Activated T-cell treated with anti-CD3 and anti-CD28 coated beads for 48 hours (primary cell): Measurements from ENCODE around the gene FJX1.

Source experiments
- DNase-seq: peaks from one replicate; pipeline ENCODE4 v3.0.0-alpha.2; 2020; ENCODE audit warnings: low read depth

FJX1 gene, protein sequence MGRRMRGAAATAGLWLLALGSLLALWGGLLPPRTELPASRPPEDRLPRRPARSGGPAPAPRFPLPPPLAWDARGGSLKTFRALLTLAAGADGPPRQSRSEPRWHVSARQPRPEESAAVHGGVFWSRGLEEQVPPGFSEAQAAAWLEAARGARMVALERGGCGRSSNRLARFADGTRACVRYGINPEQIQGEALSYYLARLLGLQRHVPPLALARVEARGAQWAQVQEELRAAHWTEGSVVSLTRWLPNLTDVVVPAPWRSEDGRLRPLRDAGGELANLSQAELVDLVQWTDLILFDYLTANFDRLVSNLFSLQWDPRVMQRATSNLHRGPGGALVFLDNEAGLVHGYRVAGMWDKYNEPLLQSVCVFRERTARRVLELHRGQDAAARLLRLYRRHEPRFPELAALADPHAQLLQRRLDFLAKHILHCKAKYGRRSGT

DNA sequence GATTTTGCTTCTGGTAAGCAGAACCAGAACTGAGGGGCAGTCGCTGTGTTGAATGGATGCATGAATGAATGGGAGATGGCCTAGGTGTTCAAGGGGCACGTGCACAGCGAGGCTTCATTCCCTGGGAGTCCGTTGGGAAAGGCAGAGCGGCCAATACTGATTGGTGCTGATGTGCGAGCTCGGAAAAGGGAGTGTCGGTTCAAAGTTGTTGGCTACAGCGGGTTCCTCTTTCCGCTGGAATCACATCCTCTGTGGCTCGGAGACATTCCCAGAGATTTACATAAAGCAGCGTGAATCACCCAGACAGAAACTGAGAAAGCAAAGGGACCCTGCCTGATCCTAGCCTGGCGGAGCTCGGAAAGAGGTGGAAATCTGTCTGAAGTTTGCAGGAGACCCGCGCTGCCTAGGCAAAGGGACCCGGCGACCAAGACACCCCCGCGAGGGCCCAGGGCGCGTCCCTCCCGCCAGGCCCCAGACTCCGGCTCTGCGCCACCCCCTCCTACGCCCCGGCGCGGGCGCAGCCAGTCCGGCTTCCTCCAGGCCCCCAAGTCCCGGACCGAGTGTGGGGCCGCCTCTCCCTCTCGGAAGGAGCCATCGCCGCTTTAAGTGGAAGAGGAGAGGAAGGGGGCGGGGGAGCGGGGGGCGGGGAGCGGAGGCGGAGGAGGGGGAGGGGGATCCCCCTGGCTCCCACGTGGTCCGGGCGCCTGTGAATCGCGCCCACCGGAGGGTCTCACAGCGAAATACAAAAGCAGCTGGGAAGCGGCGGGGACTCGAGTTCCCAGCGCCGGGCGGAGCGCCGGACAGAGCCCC is at the start of gene FJX1:
FJX1 (plus strand) TSS at position 774 of the 810 bp plus-strand sequence. CDS start 177 bp downstream, outside the sequence.
- no peak for DNase-seq

DNA sequence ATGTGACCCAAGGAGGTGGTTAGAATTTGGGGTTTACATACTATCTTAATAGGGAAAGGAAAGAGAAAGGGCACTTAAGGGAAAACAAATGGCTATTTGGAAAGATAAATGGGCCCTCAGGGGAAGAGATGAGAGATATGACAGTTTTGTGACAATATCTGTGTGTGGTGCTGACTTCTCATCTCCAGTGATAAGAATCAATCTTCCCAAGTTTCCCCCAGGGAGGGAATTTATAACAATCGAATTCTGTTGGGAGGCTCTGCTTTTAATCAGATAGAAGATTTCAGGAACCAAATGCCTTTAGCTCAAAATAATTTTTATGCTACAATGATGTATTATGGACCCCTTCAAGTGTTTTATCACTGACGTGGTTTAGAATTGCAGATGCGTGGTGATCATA is 46.6 kb upstream of the FJX1 start:
- DNase-seq, result no peak

DNA sequence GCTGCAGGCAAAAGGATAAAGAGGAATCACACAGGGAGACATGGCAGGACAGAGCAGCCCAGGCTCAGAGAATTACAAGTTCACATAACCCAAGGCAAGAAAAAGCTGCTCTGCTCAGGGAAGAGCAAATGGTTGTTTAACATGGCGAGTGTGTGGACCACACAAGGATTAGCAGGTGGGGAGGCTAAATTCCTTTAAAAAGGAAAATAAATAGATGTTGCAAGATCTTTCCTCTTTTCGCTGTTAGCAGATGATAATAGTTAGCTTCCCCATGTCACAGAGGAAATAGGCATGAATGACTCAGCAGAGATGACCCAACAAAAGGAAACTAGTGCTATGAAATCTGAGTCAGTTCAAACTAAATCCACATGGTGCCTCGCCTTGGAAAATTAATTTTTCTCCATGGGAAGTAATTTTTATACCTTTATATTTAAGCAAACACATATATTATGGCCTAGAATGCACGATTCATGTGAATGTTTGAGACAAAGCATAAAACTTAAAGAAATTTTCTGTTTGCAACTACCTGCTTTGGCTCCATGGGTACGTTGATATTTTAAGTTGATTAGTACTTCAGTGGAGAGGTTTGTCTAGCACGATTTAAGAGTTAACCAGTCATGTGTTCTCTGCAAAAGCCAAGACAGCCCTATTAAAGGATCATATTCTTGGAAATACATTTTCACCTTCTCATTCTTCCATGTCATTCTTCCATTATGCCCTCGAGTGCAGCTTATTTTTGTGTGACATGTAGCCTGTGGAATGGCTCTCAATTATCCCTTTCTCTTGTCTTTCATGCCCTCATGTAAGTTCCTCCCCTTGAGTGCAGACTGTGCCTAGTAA is 38.5 kb upstream of the FJX1 start:
- no peak for DNase-seq

DNA sequence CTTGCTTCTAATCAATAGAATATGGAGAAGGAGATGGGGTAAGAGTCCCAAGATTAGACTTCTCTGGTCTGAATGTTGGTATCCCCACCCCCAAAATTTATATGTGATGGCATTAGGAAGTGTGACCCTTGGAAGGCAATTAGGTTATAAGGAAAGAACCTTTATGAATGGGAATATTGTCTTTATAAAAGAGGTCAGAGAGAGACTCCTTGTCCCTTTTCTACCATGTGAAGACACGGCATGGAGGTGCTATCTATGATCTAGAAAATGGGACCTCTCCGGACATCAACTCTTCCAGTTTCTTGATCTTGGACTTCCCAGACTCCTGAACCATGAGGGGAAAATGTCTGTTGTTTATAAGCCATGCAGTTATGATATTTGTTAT is 37.9 kb upstream of the FJX1 start:
- DNase-seq, result no peak

DNA sequence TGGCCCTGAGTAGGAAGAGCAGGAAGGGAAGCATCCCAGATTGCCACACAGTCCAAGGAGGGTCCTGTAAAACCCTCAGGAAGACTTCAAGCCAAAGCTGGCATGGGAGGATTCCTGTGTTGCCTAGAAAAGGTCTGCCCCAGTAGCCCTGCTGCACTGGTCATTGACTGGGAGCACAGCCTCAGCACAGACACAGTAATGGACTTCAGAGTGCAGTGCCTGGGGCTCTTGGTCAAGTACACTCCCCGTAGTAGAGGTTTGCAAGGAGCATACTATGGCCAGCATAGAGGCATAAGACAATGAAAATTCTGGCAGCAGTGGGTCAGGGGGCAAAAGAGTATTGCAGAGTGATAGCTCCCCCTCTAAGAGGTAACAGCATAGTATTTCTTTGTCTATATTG is 36.2 kb upstream of the FJX1 start:
- no peak for DNase-seq

DNA sequence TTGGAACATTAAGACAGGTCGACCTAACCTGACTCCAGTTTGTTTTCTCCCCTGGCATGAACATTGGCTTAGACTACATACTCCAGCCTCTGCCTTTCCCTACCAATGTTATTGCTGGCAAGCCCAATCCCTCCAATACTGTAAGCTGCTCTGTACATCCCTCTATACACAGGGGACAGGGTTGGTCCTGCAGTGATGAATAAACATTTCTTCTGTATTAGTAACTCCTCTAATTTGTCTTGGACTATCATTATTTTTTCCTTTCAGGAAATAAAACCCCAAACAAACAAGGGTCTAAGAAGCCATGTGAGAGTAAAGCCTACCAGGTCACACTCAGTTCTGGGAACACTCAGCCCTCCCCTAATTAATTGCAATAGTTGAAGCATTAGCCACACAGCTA is 35.1 kb upstream of the FJX1 start:
- no peak for DNase-seq

DNA sequence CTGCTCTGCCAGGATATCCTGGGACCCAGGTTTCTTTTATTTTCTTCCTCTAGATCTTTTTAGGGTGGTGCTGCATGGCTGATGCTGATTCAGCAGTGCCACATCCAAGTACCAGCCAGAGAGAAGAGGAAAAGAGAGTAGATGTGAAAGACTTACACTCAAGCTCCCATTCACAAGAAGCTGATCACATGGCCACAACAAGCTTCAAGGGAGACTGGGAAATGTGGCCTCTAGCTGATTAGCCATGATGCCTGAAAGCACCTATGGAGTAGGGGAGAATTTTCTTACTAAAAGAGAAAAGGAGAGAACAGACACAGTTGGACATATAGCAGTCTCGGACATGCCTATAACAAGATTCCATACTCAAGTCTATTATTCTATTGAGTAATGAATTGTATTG is 34.4 kb upstream of the FJX1 start:
- DNase-seq, result no peak

DNA sequence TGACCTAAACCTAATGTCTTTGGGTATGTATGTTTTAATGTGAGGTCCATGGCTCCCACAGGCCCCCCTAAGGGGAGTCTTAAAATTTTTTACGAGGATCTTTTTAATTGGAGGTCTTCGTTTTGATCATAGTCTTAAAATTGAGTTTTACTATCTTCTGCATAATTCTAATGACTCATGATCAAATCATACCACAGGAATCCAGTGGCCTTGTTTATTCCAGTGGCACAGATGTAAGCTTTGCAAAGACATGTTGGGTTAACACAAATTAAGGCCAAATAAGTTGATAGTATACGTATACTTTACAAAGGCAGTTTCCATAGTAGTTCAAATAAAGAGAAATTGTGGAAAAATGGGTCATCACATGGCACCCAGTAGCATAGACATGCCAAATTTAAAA is 33.9 kb upstream of the FJX1 start:
- DNase-seq, result no peak

DNA sequence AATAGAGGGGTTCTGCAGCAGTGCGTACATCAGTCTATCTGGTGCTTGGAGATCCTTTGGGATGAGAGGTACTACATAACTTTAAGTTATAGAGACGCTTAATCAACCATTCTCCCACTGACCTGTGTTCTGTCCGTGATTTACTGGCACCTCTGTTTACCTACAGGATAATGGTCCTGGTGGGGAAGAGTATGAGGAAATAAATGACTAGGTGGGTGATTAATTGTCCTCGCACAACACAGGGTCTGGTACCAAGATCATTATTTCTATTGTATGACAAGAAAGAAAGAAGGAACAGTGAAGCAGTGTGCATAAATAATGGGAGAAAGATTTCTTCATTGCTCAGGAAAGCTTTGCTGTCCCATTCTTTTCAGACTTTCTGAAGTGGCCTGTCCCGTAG is 32.8 kb upstream of the FJX1 start:
- no peak for DNase-seq

DNA sequence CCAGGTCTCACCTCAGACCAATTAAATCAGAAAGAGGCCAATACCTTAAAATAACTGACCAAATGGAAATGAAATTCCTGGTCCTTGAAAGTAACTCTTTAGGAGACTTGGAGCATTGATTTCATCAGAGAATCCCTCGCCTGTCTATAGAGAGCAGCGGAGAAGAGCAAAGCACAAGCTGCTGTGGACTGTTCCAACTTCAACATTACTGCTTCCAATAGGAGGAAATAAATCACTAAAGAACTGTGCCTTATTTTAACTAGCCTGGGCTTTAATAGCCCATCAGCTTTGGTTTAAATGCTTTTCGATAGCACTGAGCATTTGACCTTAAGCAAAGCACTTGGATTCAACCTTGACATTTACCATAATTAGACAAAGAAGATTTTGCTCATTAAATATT is 32.0 kb upstream of the FJX1 start:
- DNase-seq, result no peak

DNA sequence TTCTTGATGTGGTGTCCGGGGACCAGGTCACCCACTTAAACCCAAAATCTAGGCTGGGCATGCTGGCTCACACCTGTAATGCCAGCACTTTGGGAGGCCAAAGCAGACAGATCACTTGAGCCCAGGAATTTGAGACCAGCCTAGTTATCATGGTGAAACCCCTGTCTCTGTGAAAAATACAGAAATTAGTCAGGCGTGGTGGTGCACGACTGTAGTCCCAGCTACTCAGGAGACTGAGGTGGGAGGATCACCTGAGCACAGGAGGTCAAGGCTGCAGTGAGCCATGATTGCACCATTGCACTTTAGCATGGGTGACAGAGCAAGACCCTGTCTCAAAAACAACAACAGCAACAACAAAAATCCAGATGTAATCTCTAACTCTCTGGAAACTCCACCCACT is 30.3 kb upstream of the FJX1 start:
- no peak for DNase-seq

DNA sequence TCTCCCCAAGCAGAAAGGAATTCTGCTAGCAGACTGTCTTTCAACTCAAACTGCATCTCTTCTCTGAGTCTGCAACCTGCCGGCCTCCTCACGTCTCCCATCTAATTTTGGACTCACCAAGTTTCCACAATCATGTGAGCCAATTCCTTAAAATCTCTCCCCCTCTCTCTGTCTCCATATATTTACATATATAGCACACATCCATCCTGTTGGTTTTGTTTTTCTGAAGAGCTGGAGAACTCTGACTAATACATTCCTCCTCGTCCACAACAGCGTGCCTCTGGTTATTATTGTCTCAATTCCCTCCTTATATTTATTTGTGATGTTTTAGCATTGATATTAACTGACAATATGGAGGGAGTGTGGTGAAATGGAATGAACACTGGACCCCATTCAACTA is 29.6 kb upstream of the FJX1 start:
- DNase-seq, result no peak

DNA sequence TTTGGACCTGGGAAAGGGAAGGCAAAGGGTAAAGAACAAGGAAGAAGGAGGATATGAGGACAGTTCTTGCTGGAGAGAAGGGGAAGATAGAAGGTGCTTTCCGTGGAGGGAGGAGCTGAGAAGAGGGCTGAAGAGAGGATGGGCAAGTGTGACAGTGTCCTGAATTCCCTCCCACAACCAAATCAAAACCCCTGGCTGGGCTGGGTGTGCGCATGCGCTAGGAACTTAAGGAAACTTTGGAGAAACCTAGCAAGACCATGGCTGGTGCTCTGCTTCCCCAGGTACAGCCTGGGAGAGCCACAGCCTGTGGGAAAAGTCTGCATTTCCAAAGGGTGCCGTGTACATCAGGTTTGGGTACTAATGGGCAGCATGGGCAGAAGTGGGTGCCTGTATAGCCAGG is 29.0 kb upstream of the FJX1 start:
- DNase-seq, result no peak

DNA sequence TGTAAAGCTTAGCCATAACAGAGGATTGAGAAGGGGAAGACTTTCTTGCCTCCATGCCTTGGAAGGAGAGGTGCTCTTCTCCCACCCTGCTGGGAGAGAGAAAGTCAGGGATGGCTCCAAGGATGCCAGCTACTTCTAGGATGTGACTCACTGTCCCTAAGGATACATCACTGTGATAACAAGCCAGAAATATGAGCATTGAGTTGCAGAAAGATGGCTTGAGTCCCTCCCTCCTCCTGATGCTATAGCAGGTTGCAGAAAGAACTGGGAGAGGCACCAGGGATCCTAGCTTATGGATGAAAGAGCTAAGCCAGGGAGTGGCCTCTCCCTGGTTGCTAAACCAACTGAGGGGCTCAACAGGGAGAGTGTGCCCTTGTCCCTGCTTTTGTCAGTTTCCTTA is 27.8 kb upstream of the FJX1 start:
- no peak for DNase-seq

DNA sequence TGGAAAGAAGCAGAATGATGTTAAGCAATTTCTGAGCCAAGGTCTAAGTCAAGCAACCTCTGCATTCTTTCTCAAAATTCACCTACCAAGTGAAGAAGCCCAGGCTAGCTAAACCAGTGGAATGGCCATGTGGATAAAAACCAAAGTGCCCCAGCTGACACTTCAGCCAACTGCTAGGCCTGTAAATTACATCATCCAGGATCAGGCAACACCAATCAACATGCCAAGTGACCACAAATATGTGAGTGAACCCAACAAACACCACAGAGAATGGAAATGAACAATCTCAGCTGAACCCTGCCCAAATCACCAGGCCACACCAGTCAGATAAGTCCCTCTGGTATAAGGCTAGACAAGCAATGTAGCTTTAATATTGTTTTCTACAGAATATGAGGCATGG is 25.1 kb upstream of the FJX1 start:
- no peak for DNase-seq

DNA sequence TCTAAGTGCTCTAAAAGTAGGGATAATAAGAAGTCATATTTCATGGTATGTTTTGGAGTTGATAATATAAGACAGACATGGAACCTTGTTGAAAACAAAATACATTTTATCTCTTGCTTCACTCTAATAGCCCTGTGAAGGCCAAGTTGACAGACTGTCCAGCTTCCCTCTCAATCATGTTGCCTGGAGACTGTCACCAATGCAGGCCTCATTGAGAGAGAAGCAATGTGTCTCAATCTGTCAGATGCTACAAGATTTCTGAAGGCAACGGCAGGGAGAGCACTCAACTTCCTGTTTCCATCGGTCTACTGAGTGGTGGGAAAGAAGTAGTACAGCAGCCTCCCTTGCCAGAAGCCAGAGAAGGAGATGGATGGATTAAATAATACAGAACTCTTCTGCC is 23.6 kb upstream of the FJX1 start:
- DNase-seq, result no peak

DNA sequence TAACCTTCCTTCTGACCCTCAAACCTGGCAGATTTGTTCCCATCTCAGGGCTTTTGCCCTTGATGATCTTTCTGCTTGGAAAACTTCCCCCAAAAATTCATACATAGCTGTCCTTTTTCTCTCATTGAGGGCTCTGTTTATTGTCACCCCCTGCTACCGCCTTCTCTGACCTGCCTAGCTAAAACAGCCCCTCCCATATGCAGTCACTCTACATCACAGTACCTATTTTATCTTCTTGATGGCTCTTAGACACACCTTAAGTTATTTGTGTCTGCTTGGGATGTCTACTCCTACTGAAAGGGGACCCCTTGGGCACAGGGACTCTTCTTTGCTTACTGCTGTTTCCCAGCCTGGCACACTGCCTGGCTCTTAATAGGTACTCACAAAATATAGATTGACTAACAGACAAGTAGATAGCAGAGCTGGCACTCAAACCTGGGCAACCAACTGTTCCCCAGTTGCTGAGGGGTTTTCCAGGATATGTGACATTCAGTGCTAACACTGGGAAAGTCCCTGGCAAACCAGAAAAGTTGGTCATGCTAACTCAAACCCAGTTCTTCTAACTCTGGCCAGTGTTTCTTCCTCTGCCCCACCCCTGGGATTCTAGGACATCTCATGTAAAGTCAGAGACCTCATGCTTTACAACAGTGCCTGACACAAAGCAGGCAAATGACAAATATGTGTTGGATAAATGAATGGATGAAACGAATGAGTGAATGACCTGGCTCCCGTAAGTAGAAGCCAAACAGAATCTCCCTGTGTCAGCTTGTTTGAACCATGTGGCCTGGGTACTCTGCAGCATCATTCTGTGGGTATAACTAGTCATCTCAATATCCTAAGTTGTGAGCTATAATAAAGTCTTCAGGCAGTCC is 19.8 kb upstream of the FJX1 start:
- DNase-seq, result no peak

DNA sequence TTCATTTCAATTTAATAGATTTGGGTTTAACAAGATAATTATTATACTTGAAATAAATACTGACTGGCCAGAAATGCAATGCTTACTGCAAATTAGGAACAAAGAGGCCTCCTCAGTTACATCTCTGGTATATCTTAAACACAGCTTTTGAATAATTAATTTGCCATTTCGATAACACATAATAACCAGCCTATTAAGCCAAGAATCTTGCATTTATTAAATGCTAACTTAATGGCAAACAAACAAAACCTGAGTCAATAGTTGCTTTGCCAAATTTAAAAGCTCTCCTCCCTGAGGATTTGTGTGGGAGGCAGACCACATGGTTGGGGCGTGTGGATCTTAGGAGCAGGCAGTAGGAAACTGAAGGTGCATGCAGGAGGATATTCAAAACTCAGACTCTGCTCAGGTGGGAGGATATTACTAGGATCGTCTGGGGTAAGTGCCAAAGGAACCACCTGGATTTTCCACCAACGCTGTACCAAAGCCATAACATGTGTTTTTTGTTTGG is 17.9 kb upstream of the FJX1 start:
- DNase-seq, result no peak

DNA sequence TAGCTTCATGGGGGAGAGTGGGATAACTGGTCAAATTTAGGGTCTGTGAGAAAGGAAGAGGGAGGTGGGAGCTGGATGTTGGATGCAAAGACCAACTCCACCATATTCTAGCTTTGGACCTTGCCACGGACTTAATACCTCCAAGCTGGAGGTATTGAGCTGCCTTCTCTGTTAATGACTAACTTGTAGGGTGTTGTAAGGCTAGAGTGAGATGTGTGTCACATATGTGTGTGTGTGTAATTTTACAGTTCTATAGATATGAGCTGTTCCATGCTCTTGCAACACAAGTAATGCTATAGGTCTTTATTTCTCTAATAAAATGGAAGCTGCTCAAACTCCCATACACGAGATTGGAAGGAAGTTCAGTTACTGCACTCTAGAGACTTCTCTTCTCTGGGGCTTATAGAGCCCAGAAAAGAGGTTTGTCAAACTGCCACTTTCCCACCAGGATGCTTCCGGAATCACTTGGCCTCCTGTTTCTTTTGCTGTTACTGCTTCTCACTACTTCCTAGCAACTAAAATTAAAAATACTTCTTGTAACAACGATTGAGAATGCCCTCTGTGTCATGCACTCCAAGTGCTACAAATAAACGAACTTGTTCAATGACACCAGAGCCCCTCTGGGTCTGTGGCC is 16.0 kb upstream of the FJX1 start:
- no peak for DNase-seq

DNA sequence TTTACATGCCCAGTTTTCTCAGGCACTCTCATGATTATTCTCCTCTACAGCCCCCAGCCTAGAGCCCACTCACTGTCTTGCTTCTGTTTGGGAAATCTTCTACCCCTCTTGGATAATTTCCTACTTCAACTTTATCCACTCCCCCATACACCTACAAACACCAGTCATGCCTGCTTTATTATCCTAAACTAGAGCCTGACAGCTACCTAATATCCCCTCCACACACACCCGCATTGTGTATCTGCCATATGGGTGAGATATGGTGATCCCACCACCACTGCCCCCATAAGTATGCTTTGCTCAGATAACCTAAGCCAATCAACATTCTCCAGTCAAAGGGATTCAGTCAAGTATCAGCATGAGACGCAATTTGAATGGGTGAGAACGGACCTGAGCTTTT is 15.3 kb upstream of the FJX1 start:
- no peak for DNase-seq

DNA sequence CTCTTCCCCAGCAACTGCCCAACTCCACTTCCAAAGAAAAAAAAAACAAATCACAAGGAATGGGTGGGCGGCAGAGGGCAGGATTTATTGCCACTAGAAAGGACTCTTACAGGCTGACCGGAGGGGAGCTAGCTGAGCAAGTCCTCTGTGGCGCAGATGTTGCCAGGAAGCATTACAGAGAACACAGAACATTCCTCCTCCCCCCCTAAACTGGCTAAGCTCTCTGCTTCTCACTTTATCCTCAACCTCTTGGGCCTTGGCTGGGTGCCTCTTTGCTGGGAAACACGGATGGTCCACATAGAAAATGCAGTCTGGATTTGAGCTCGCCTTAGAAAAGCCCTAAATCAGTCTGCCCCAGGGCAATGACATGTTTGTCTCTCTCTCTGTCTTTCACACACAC is 12.6 kb upstream of the FJX1 start:
- no peak for DNase-seq
